Measurements from ENCODE around the gene JAM2. TPM values are rescaled to one million over a fixed set of nuclear protein-coding genes. Genes with fewer than 3 reads are reported as not detected.
A peak's percentile ranks its signal among the peaks of the same experiment; 100 is the strongest.

Gene JAM2
- total and polyA plus RNA-seq, 2 donors from 2014 or later = 6.0 to 12.0 TPM

DNA sequence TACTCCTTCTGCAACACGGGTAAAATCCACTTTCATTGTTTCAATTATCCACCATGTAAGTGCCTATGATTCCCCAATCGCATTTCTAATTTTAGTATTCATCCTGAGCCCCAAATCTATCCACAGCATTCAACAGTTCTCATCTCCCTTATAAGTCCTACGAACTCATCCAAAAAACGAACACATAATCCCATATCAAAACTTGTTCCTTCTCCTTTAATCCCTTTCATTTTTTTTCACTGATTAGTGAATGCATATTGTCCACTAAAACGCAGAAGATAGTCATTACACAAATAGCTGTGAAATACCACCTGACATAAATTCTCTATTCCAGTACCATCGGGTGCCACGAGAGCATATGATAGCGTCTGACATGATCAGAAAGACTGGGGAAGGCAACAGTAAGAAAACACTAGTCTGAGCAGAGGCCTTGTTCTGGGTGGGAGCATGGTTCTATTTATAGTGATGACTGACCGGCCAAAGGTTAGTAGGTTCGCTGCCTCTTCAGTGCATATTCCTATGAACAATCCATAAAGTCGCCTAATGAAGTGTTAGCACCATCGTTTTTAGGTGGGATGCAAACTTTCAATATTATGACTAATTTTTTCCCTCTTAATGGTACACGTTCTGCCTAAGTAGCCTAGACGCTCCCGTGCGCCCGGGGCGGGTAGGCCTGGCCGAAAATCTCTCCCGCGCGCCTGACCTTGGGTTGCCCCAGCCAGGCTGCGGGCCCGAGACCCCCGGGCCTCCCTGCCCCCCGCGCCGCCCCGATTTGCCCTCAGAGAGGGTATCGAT lies 95.0 kb downstream of the JAM2 start:
- H3K4me1 ChIP-seq (ENCODE audit: control insufficient read depth in 2 of 3, insufficient read depth in 2 of 3, low read depth in 1 of 3, low read length in 3 of 3) = peaks cover 0 to 15% (median 7%) of the 10 kb centered on the region in 3 donors
- peaks cover 0 to 11% (median 8%) of the 10 kb centered on the region in 3 donors for H3K36me3 ChIP-seq (ENCODE audit: control insufficient read depth in 2 of 3, insufficient read depth in 3 of 3, low read length in 3 of 3)
- H3K9ac ChIP-seq (ENCODE audit: low read length in 3 of 3) = peak overlapping the region; percentile 86 to 100 (median 94)
- TF ChIP-seq, protein P1, sequence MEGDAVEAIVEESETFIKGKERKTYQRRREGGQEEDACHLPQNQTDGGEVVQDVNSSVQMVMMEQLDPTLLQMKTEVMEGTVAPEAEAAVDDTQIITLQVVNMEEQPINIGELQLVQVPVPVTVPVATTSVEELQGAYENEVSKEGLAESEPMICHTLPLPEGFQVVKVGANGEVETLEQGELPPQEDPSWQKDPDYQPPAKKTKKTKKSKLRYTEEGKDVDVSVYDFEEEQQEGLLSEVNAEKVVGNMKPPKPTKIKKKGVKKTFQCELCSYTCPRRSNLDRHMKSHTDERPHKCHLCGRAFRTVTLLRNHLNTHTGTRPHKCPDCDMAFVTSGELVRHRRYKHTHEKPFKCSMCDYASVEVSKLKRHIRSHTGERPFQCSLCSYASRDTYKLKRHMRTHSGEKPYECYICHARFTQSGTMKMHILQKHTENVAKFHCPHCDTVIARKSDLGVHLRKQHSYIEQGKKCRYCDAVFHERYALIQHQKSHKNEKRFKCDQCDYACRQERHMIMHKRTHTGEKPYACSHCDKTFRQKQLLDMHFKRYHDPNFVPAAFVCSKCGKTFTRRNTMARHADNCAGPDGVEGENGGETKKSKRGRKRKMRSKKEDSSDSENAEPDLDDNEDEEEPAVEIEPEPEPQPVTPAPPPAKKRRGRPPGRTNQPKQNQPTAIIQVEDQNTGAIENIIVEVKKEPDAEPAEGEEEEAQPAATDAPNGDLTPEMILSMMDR (IDR thresholded peaks at IDR 0.05; ENCODE audit: borderline replicate concordance, extremely low read depth, insufficient read depth) = no peak
- DNase-seq (peak in 4 of 5 donors; percentile 41 to 82 (median 46)), FAIRE-seq (no peak)
- peak overlapping the region; percentile 90 to 100 (median 99) for H3K4me3 ChIP-seq (ENCODE audit: low read length in 3 of 3)
- peak overlapping the region; percentile 99 to 100 for H3K27ac ChIP-seq (ENCODE audit: low read depth in 2 of 2, low read length in 2 of 2)
- H3K9me3 ChIP-seq (ENCODE audit: control insufficient read depth in 2 of 3, insufficient read depth in 1 of 3, low read length in 3 of 3) = no peaks in the 10 kb centered on the region
- no peaks in the 10 kb centered on the region for H3K27me3 ChIP-seq (ENCODE audit: control insufficient read depth, insufficient read depth, low read length)
- intact Hi-C loops (cut with DNase I) = no loop called here

DNA sequence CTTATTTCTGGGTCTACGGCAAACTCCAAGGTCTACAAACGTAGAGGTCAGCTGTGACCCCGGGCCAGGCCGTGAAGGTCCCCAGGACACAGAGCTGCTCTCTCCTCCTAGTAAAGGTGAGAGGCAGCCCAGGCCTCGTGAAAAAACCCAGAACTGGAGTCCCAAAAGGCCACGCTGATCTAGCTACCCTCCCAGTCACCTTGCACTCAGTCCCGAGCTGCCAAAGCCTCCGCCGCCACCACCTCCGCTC lies 95.5 kb downstream of the JAM2 start:
- no peak for FAIRE-seq
- TF ChIP-seq, protein P1 (IDR thresholded peaks at IDR 0.05; ENCODE audit: borderline replicate concordance, extremely low read depth, insufficient read depth) = no peak
- H3K4me1 ChIP-seq (ENCODE audit: control insufficient read depth in 2 of 3, insufficient read depth in 2 of 3, low read depth in 1 of 3, low read length in 3 of 3) = peaks cover 0 to 14% (median 7%) of the 10 kb centered on the region in 3 donors
- peak overlapping the region; percentile 99 to 100 for H3K27ac ChIP-seq (ENCODE audit: low read depth in 2 of 2, low read length in 2 of 2)
- DNase-seq = no peak
- intact Hi-C loops (cut with DNase I) = no loop called here
- peaks cover 0 to 6% (median 3%) of the 10 kb centered on the region in 3 donors for H3K36me3 ChIP-seq (ENCODE audit: control insufficient read depth in 2 of 3, insufficient read depth in 3 of 3, low read length in 3 of 3)
- no peaks in the 10 kb centered on the region for H3K27me3 ChIP-seq (ENCODE audit: control insufficient read depth, insufficient read depth, low read length)
- H3K4me3 ChIP-seq (ENCODE audit: low read length in 3 of 3) = peak overlapping the region; percentile 90 to 100 (median 99)
- H3K9ac ChIP-seq (ENCODE audit: low read length in 3 of 3) = peak overlapping the region; percentile 86 to 100 (median 94)
- H3K9me3 ChIP-seq (ENCODE audit: control insufficient read depth in 2 of 3, insufficient read depth in 1 of 3, low read length in 3 of 3) = no peaks in the 10 kb centered on the region

DNA sequence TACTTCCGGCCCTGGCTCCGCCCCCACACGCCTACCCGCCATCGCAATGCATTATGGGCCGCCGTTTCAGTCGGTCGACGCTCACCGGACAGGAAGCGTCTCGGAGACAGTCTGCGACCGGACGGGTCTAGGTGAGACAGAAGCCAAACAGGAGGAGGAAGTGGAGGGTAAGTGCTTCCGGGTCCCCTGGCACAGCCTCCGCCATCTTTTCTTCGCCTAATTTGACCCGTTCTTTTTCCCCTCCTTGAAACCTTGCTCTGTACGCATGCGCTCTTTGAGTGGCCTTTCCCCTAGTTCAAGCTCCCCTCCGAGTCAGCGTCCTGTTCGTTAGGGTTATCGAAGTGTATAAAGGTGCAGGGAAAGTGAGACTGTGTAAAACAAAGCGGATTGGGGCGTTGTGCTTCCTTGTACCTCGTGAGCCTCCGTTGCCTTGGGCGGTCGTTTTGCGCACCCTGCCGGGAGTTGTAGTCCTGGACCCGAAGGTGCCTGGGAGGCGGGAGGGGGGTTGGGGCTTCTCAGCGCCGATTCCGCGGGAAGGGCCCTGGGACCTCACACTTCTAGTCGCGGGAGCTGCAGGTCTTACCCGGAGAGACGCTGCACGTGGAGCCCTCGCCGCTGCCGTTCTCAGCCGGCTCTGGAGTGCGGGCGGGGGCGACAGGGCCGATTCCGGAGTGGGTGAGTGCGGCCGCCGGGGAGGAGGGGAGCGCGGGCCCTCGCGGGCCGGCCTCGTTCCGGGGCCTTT lies 96.0 kb downstream of the JAM2 start, which contains the start of the genes ATP5PF and GABPA:
TSS of gene ATP5PF (minus strand) at position 1 of the 742 bp plus-strand sequence. CDS start 5,110 bp downstream, outside the sequence.
TSS of gene GABPA (plus strand) at position 69 of the 742 bp plus-strand sequence. CDS start 6,627 bp downstream, outside the sequence.
- Histone ChIP-seq H3K27me3 (ENCODE audit: control insufficient read depth, insufficient read depth, low read length) (no peaks in the 10 kb centered on the region), H3K36me3 (ENCODE audit: control insufficient read depth in 2 of 3, insufficient read depth in 3 of 3, low read length in 3 of 3) (peaks cover 0 to 1% (median 0%) of the 10 kb centered on the region in 3 donors), H3K9ac (ENCODE audit: low read length in 3 of 3) (peak within 1 kb of the TSS; percentile 86 to 100 (median 94)), H3K4me3 (ENCODE audit: low read length in 3 of 3) (peak within 1 kb of the TSS; percentile 90 to 100 (median 99)), H3K4me1 (ENCODE audit: control insufficient read depth in 2 of 3, insufficient read depth in 2 of 3, low read depth in 1 of 3, low read length in 3 of 3) (peaks cover 0 to 9% (median 7%) of the 10 kb centered on the region in 3 donors), H3K9me3 (ENCODE audit: control insufficient read depth in 2 of 3, insufficient read depth in 1 of 3, low read length in 3 of 3) (no peaks in the 10 kb centered on the region), H3K27ac (ENCODE audit: low read depth in 2 of 2, low read length in 2 of 2) (peak within 1 kb of the TSS; percentile 99 to 100)
- peak; percentile 82 for FAIRE-seq
- TF ChIP-seq, protein P1 (IDR thresholded peaks at IDR 0.05; ENCODE audit: borderline replicate concordance, extremely low read depth, insufficient read depth) = no peak
- intact Hi-C loops (cut with DNase I) = no loop called here
- DNase-seq = peak; percentile 97 to 99 (median 99)
